ENCODE data around the gene PBX3.

PBX3 gene

GRCh38 chr9:125906893-125907292 is 159.7 kb downstream of the PBX3 start:
- no peak for DNase-seq (ENCODE audit: low read depth)

DNA sequence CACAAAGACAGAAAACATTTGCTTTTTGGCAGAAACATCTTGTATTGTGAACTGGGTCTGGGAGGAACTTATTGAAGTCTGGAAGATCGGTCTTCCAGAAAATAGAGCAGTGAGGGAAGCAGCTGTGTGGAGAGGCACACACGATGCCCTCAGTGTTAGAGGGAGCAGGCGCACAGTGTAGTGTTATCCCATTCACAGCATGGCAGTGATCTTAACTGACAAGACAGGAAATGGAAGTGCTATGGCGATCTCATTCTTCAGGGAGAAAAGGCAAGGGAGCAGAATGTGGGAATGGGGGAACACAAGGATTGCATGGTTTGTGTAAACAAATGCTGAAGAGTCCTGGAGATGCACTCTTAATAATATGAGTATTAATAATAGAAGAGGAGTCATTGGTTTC is 161.0 kb downstream of the PBX3 start:
- DNase-seq (ENCODE audit: low read depth), result no peak

GRCh38 chr9:125908966-125909365 is 161.8 kb downstream of the PBX3 start:
- no peak for DNase-seq (ENCODE audit: low read depth)

DNA sequence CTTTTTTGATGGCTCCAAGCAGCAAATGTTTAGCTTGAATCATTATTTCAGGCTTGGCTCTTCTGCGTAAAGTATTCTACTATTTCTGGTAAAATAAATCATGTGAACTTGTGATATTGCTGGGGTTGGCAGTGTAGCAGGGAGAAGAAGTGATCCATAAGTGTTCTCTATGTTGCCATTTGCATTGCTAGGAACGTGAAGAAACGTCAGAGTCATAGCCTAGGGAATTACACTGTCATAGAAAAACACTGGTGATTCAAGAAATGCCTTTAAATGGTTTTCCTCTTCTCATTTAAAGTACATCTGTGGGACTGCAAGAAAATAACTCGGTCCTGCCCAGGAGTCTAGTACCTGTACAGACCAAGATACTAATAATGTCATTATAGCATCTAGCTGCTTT is 162.3 kb downstream of the PBX3 start:
- no peak for DNase-seq (ENCODE audit: low read depth)

DNA sequence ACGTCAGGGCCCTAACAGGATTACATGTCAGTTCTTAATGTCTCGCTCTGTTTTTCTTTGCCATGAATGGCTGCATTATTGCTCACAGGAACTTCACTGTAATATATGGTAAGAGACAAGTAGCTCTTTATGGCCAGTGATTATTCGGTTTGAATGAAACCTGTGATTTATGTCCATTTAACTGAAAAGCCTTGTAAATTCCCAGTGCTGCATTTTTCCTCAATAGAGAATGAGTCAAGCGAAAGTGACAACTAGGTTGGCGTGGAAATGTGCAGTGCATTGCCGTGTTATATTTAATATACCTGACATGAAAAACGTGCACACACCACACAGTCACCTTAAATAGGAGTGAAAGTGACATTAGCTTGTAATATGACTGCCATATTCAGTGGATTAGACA is 163.1 kb downstream of the PBX3 start:
- no peak for DNase-seq (ENCODE audit: low read depth)

DNA sequence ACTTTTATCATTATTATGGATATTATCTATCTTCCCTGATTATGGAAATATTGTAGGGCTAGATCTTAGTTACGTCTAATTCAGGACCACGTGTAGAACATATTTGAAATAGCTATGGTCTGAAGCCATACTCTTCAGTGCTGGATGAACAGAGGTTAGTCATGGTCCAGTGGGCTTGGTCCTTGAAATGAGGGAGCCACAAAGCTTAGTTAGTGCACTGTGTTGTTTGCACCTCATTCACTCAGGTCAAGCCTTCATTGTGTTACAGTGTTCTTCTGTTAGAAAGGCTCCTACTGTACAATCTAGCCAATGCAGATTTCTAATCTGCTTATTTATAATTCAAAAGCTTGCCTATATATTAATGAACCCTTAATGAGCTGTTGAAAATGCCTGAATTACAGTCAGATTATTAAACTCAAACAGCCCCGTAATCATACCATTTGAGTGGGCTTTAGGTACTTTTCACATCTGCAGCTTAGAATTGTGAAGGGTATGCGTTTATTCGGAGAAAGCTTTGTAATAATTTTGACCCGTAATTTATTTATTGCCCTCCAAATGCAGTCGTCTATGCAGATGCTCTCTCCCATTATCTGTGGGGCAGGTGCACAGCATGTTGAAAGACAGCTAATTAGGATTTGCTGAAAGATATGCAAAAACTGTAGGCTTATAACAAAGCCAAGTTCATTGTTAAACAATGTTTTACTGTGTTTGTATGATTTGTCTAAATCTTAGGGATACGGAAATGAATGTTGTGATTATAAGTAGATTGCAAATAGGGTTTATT is 164.9 kb downstream of the PBX3 start:
- DNase-seq (ENCODE audit: low read depth), result no peak

GRCh38 chr9:125912667-125913066 is 165.5 kb downstream of the PBX3 start:
- no peak for DNase-seq (ENCODE audit: low read depth)

DNA sequence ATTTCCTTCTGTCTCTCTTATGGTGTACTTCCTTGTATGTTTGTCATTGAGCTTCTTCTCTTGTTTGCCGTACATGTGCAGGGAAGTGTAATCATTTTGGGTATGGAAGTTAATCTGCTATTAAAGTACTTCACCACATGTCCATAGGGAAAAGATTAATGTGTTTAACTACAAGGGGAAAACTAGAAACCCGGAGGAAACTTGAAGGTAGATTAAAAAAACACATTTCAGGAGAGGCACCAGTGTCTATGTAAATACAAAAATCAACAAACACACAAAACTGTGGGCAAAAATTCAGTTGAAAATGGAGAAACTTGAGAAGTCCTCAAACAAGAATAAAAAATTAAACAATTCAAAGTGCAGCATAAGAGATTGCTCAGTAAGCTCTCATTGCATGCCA is 166.4 kb downstream of the PBX3 start:
- DNase-seq (ENCODE audit: low read depth), result no peak

DNA sequence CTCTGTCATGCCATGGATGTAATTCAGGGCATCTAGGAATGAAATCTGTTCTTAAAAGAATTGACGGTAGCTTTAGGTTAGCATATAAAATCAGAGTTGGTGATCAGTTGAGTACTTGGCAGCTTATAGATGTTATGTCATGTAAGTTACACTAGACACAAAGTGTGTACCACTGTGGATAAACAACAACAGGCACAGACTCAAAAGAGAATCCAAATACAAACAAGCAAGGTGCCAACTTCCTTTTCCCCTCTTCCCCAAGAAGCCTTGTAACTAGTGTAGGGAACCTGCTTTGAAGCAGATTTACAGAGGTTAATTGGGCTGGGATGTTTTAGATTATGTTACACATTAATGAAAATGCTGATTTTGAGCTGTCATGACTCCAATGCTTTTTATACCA is 167.2 kb downstream of the PBX3 start:
- DNase-seq (ENCODE audit: low read depth), result no peak

- no peak for DNase-seq (ENCODE audit: low read depth)
Observed at GRCh38 chr9:125915606-125916005, 168.4 kb downstream of the PBX3 start.

DNA sequence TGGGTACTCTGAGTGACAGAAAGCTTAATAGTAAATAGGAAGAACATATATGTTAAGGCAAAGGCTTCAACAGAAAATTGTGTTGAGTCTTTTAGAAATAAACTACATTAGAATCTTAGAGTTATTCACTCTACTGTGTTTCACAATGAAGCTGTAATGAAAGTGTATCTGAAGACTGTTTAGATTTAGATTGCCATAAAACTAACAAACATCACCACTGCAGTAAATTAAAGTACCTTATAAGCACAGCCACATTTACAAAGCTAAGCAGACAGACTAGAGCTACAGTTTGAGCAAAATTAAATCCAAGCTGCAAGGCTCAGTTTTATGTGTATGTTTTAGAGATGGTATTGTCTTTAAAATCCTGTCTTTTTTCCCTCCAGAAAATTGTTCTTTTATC is 172.4 kb downstream of the PBX3 start:
- DNase-seq (ENCODE audit: low read depth), result no peak

- DNase-seq (ENCODE audit: low read depth), result no peak
Observed at GRCh38 chr9:125920402-125920801, 173.2 kb downstream of the PBX3 start.

GRCh38 chr9:125922854-125923253 is 175.7 kb downstream of the PBX3 start:
- DNase-seq (ENCODE audit: low read depth), result no peak

DNA sequence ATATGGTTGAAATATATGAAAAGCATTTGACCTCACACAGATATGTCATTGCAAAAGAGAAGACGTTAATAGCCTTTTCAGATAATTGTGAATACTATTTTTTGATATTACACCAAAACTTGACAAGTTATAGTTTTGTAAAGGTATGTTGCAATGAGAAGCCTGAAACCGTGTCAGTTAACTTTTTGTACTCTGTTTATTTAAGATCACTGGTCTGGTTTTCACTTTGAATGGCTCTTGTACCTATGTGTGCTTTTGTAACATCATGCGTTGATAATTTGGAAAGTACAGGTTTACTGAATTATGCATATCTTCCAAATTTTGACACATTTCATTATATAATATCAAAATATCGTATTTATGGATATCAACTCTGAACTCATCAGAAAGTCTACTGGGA is 177.2 kb downstream of the PBX3 start:
- DNase-seq (ENCODE audit: low read depth), result no peak

- DNase-seq (ENCODE audit: low read depth), result no peak
Observed at GRCh38 chr9:125926936-125927335, 179.8 kb downstream of the PBX3 start.

GRCh38 chr9:125929846-125930245 is 182.7 kb downstream of the PBX3 start:
- DNase-seq (ENCODE audit: low read depth), result no peak

- no peak for DNase-seq (ENCODE audit: low read depth)
Observed at GRCh38 chr9:125931211-125931610, 184.0 kb downstream of the PBX3 start.

DNA sequence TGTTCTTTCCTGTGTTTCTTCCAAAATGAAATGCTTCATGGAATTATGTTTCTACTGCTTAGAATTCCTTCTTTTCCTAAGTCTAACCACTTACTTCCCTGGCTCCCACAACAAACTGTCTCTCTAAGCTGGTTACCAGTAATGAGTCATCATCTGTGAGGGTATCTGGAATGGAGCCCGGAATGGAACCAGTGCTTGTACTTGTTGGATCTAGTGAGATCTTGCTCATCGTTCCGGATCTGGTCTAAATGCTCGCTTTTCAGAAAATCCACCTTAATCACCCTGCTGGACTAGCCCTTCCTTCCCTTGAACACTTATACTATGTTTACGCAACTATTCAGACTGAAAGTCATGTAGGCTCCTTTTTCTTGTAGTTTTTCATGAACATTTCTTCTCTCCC is 184.8 kb downstream of the PBX3 start:
- DNase-seq (ENCODE audit: low read depth), result no peak

DNA sequence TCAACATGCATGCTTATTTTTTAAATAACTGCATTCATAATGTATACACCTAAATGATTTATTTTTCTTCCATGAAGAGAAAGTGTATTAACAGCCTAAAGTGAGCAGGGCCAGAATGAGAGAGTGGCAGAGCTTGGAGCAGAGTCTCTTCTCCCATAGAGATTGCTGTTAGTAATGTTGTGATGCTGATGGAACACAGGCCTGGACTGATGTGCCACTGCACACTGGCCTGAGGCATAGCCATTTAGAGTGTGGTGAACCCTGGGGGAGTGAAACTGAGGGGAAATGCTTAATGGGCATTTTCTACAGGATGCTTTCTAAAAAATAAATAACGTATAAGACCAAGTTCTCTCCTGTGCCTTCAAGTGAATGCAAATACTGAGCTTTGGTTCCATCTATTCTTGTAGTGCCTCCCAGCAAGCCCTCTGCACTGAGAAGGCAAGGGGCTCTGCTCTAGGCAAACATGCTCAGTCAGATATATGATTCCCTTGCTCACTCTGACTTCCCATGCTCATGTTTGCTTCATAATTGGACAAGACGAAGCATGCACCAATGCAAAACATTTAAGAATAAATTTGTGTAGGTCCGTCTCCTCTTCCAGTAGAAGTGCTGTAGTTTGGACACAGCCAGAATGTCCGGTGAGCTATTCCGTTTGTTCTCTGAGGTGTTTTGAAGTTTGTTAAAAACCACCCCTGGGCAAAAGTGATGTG is 185.7 kb downstream of the PBX3 start:
- no peak for DNase-seq (ENCODE audit: low read depth)

- no peak for DNase-seq (ENCODE audit: low read depth)
Observed at GRCh38 chr9:125942125-125942524, 195.0 kb downstream of the PBX3 start.

- no peak for DNase-seq (ENCODE audit: low read depth)
Observed at GRCh38 chr9:125943831-125944230, 196.7 kb downstream of the PBX3 start.

- DNase-seq (ENCODE audit: low read depth), result no peak
Observed at GRCh38 chr9:125946397-125946796, 199.2 kb downstream of the PBX3 start.

DNA sequence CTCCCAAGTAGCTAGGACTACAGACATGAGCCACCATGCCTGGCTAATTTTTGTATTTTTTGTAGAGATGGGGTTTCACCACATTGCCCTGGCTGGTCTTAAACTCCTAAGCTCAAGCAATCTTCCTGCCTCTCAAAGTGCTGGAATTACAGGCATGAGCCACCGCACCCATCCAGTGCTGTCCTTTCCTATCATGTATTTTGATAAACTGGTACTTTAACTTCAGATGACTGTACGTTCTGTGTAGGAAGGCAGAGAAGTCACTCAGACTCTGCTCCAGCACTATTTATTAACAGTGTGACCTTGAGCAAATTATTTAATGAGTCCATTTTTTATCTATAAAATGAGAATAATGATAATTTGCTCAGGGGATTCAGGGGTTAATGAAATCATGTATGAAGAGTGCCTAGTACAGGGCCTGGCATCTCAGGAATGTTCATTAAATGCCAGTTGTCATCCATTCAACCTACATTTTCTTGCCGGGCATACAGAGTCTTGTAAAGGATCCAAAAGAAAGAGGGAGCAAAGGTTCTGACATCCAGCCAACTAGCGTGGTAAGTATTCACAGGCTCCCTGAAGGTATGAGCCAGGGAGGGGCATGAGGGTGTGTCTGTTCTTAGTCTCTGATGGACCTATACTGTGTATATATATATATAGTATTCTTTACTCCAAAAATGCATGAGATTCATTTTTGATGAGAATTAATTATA is 201.9 kb downstream of the PBX3 start:
- no peak for DNase-seq (ENCODE audit: low read depth)

Data from stimulated activated CD8-positive, alpha-beta memory T cell treated with anti-CD3 and anti-CD28 coated beads, Interleukin-15, amount 100 ng/mL, for 24 hours (primary cell).